Progenitor cell of endocrine pancreas (in vitro differentiated cells): ENCODE measurements around the gene RAPGEF2. TPM values are rescaled to one million over a fixed set of nuclear protein-coding genes. Genes with fewer than 3 reads are reported as not detected.
A peak's percentile ranks its signal among the peaks of the same experiment; 100 is the strongest.

Experiments used
- DNase-seq: peaks from one replicate; pipeline ENCODE4 v3.0.0; 2021; ENCODE audit warnings: low spot score; ENCODE audit not compliant: unreplicated experiment
- H3K27ac Mint-ChIP-seq: 2 replicates; pipeline ENCODE4 v1.8.0; 2021; ENCODE audit warnings: mild to moderate bottlenecking, moderate library complexity, mixed read lengths
- H3K27me3 Mint-ChIP-seq: 2 replicates; pipeline ENCODE4 v1.8.0; 2021; ENCODE audit warnings: mixed read lengths
- H3K36me3 Mint-ChIP-seq: 2 replicates; pipeline ENCODE4 v1.8.0; 2022; ENCODE audit warnings: mixed read lengths; ENCODE audit not compliant: insufficient read depth
- H3K4me1 Mint-ChIP-seq: 2 replicates; pipeline ENCODE4 v1.8.0; 2021; ENCODE audit warnings: low read depth, mixed read lengths
- H3K4me3 Mint-ChIP-seq: 2 replicates; pipeline ENCODE4 v1.8.0; 2021; ENCODE audit warnings: low read depth, mild to moderate bottlenecking, moderate library complexity, mixed read lengths
- H3K9me3 Mint-ChIP-seq: 2 replicates; pipeline ENCODE4 v1.8.0; 2021; ENCODE audit warnings: low read depth, mixed read lengths
- CTCF ChIP-seq: fragments of 200-600 bp; sonication (generic); IDR thresholded peaks from one replicate; pipeline ENCODE4 v1.5.0; 2021; ENCODE audit warnings: antibody characterized with exemption, mild to moderate bottlenecking; ENCODE audit not compliant: unreplicated experiment
- total RNA-seq: library from RNA; stranded (reverse); gene quantifications from 2 replicates; pipeline ENCODE4 v1.2.1, GENCODE V29; 2021

Gene RAPGEF2
- total RNA-seq, 1 donor from 2014 or later = 68.9 TPM

DNA sequence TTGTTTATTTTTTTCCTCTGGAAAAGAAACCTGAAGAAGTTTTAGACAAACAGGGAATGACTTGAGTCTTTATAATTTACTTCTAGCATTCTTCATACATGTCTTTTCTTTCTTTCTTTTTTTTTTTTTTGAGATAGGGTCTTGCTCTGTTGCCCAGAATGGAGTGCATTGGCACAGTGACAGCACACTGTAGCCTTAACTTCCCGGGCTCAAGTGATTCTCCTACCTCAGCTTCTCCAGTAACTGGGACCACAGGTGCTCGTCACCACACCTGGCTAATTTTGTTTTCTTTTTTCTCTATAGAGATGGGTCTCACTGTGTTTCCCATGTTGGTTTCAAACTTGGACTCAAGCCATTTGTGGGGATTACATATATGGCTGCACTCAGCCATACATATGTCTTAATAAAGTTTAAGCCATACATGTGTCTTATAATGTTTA lies 71.8 kb downstream of the RAPGEF2 start:
- no peak for DNase-seq
- TF ChIP-seq CTCF = no peak
- Mint-ChIP-seq H3K36me3 (no peaks in the 10 kb centered on the region), H3K4me3 (no peak overlapping the region), H3K4me1 (peaks cover 31% of the 10 kb centered on the region), H3K27me3 (no peaks in the 10 kb centered on the region), H3K9me3 (no peaks in the 10 kb centered on the region), H3K27ac (peak overlapping the region; percentile 26)

DNA sequence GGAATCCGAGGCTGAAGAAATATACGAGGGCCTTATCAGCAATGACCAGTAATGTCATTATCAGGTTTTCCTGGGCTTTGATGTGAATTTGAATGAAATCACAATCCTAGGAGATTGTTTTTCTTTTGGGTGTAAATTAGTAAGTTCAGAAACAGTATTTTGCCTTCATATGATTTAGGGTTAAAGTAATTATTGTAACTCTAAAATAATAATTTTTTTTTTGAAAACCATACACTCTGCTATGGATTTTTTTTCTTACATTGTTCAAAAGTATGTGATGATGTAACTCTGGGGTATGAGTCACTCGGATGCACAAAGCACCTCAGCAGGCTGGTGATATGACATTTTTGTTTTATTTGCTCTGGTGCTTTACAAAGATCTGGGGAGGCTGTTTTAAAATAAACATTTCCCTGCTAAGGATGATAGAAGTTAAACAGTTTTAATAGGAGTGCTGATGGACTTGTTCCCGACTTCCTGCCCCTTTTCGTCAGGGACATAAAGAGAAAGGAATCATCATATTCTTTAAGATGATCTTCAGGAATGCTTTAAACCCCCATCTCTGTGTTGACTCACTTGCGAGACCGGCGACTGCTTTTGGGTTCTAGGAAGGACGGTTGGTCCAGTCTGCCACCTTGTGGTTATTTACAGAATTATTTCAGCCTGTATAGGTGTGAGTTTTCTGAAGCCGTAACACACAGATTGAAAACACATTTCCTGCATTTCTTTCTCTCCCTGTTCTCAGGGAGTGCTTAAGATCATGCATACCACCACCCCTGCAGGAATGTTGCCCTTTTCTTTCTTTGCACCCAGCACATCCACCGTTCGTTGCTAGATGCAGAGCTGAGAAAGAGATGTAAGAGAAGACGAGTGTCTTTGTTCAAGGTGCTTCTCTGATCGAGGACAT lies 72.5 kb downstream of the RAPGEF2 start:
- TF ChIP-seq CTCF = peak; percentile 81
- H3K4me3 Mint-ChIP-seq = no peak overlapping the region
- no peaks in the 10 kb centered on the region for H3K36me3 Mint-ChIP-seq
- peak; percentile 39 for DNase-seq
- H3K27ac Mint-ChIP-seq = peak overlapping the region; percentile 67
- peaks cover 38% of the 10 kb centered on the region for H3K4me1 Mint-ChIP-seq
- H3K27me3 Mint-ChIP-seq = no peaks in the 10 kb centered on the region
- H3K9me3 Mint-ChIP-seq = no peaks in the 10 kb centered on the region

DNA sequence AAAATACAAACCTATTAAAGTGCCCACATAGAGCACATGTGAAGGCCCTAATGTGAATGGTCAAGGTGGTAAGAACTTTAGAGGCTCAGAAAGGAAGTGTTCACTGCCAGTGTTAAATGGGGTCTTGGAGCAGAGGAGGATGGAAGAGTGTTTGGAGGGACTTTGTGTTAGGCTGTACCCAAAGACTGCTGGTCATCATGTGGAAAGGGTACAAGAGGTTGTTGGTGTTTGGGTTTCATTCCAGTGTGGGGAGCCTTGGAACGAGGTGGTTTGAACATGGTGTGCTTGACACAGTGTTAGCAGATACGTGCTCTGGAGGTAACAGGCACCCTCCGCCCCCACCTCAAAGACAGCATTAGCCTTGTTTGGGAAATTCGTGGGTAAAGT lies 73.1 kb downstream of the RAPGEF2 start:
- no peaks in the 10 kb centered on the region for H3K9me3 Mint-ChIP-seq
- no peak for DNase-seq
- peaks cover 36% of the 10 kb centered on the region for H3K4me1 Mint-ChIP-seq
- H3K36me3 Mint-ChIP-seq = no peaks in the 10 kb centered on the region
- H3K27me3 Mint-ChIP-seq = no peaks in the 10 kb centered on the region
- H3K4me3 Mint-ChIP-seq = no peak overlapping the region
- peak overlapping the region; percentile 67 for H3K27ac Mint-ChIP-seq
- no peak for TF ChIP-seq CTCF

DNA sequence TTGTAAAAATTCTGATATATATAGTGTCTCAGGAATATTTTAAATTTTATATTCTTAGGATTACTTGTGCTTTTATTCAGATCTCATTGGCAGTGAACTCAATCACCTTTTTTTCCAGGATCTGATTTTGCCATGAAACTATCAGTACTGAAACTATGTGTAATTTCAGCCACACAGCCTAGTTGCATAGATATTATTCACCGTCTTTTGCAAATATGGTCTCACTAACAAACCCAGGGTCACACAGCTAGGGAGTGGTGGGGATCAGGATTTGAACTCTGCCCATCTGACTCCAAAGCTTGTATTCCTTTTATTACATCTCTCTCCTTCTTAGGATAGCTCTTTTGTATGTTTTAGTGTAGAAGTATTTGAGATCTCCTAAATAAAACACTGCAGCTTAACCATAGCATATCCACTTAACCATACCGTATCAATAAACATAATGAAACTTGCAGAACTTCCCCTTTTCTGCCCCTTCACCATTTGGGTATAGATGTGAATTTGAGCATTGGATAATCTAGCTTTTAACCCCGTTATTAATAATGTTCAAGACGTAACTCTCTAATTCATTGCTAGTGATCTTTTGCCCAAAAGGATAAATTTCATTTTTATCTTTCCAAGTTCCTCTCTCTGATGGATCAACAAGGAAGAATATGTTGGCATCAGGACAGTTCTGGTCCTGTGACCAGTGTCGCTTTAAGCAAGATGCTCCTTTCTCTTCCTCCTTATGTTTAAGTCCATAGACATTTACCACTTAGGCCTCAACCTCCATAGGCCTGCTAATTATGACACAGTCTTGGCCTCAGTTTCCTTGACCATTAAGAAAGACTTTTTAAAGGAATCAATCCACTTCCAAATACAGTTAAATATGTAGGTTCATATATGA lies 74.6 kb downstream of the RAPGEF2 start:
- no peaks in the 10 kb centered on the region for H3K36me3 Mint-ChIP-seq
- peaks cover 33% of the 10 kb centered on the region for H3K4me1 Mint-ChIP-seq

More for the DNA sequence above, 74.6 kb downstream of the RAPGEF2 start:
- no peak overlapping the region for H3K4me3 Mint-ChIP-seq
- DNase-seq = no peak
- H3K9me3 Mint-ChIP-seq = no peaks in the 10 kb centered on the region
- no peak overlapping the region for H3K27ac Mint-ChIP-seq
- TF ChIP-seq CTCF = no peak
- no peaks in the 10 kb centered on the region for H3K27me3 Mint-ChIP-seq
